ENCODE results near the gene CYB5R3.

DNA sequence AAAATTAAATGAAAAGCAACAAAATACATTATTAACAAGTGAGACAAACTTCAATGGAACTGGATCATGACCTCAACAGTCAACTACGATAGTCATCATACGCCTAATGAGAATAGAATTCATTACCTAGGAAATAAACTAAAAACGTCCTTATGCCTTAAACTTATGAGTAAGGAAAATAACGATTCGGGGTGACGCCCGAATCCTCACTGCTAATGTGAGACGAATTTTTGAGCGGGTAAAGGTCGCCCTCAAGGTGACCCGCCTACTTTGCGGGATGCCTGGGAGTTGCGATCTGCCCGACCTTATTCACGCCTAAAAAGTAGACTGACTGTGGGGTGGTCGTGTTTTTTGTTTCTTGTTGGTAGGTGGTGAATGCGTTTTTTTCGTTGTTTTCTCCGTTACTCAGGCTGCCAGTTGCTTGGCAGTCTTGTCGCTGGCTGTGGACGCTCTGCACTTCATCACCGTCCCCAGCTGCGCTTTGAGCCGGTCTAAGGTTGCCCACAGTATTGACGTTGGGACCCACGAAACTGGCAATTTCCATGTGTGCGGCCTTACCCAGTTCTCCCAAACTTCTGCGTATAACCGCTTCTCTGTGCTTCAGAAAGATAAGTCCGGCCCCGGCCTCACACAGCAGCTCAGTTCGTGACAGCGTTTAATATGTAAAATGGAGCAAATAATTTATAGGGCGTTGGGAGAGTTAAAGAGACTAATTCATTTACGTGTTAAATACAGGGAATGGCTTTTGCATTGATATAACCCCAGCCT, 33.9 kb downstream of the CYB5R3 start:
- TF ChIP-seq, protein P1, sequence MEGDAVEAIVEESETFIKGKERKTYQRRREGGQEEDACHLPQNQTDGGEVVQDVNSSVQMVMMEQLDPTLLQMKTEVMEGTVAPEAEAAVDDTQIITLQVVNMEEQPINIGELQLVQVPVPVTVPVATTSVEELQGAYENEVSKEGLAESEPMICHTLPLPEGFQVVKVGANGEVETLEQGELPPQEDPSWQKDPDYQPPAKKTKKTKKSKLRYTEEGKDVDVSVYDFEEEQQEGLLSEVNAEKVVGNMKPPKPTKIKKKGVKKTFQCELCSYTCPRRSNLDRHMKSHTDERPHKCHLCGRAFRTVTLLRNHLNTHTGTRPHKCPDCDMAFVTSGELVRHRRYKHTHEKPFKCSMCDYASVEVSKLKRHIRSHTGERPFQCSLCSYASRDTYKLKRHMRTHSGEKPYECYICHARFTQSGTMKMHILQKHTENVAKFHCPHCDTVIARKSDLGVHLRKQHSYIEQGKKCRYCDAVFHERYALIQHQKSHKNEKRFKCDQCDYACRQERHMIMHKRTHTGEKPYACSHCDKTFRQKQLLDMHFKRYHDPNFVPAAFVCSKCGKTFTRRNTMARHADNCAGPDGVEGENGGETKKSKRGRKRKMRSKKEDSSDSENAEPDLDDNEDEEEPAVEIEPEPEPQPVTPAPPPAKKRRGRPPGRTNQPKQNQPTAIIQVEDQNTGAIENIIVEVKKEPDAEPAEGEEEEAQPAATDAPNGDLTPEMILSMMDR (IDR thresholded peaks at IDR 0.05; ENCODE audit: insufficient read depth, low read length): no peak
- TF ChIP-seq, protein P2, sequence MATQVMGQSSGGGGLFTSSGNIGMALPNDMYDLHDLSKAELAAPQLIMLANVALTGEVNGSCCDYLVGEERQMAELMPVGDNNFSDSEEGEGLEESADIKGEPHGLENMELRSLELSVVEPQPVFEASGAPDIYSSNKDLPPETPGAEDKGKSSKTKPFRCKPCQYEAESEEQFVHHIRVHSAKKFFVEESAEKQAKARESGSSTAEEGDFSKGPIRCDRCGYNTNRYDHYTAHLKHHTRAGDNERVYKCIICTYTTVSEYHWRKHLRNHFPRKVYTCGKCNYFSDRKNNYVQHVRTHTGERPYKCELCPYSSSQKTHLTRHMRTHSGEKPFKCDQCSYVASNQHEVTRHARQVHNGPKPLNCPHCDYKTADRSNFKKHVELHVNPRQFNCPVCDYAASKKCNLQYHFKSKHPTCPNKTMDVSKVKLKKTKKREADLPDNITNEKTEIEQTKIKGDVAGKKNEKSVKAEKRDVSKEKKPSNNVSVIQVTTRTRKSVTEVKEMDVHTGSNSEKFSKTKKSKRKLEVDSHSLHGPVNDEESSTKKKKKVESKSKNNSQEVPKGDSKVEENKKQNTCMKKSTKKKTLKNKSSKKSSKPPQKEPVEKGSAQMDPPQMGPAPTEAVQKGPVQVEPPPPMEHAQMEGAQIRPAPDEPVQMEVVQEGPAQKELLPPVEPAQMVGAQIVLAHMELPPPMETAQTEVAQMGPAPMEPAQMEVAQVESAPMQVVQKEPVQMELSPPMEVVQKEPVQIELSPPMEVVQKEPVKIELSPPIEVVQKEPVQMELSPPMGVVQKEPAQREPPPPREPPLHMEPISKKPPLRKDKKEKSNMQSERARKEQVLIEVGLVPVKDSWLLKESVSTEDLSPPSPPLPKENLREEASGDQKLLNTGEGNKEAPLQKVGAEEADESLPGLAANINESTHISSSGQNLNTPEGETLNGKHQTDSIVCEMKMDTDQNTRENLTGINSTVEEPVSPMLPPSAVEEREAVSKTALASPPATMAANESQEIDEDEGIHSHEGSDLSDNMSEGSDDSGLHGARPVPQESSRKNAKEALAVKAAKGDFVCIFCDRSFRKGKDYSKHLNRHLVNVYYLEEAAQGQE (IDR thresholded peaks at IDR 0.05; ENCODE audit: insufficient replicate concordance, low read depth): peak; percentile 19
- TF ChIP-seq SPI1 (IDR thresholded peaks at IDR 0.05; ENCODE audit: borderline replicate concordance, low read depth) (no peak), POLR2AphosphoS5 (IDR thresholded peaks at IDR 0.05; ENCODE audit: low read depth) (peak; percentile 100), GABPA (IDR thresholded peaks at IDR 0.05; ENCODE audit: low read depth) (no peak; the same call in none of the 2 replicates)
